ENCODE measurements around the gene CNKSR2.

The CNKSR2 gene

DNA sequence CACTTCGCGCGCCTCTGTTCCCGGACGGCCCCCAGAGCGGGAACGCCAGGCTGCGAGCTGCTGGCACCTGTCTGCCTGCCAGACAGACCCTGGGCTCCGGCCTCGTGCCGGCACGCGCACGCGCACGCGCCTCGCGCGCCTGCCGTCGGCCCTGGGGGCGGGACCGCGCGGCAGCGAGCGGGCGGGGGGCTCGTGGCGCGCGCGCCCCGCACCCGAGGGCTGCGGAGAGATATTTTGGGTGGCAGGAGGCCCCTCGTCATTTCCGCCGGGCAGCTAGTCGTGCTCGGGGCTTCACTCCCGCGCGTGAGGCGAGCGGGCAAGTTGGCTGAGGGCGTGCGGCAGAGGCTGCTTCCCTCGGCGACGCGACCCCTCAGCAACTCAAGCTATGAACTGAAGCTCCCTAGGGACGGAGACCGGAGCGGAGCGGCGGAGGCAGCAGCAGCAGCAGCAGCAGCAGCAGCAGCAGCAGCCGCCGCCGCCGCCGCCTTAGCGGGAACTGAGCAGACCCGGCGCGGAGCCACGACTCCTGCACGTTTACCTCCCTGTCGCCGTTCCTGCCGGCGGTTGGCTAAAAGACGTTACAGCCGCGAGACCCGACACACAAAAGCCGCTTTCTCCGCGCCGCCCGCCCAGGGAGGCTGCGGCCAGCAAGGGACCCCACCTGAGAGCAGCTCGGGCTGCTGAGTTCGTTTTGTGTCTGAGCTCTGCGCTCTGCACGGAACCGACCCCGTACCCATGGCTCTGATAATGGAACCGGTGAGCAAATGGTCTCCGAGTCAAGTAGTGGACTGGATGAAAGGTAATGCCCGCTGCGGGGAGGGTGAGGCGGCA lies at the start of gene CNKSR2:
TSS of gene CNKSR2 (plus strand) at position 256 of the 831 bp plus-strand sequence. CDS start at position 736, 480 bp downstream.
- DNase-seq, result peak; percentile 74

DNA sequence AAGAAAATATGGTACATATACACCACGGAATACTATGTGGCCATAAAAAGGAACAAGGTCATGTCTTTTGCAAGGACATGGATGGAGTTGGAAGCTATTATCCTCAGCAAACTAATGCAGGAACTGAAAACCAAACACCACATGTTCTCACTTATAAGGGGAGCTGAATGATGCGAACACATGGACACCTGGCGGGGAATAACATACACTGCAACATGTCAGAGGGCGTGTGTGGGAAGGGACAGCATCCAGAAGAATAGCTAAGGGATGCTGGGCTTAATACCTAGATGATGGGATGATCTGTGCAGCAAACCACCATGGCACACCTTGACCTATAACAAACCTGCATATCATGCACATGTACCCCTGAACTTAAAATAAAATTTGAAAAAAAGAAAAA lies 19.5 kb upstream of the CNKSR2 start:
- no peak for DNase-seq

DNA sequence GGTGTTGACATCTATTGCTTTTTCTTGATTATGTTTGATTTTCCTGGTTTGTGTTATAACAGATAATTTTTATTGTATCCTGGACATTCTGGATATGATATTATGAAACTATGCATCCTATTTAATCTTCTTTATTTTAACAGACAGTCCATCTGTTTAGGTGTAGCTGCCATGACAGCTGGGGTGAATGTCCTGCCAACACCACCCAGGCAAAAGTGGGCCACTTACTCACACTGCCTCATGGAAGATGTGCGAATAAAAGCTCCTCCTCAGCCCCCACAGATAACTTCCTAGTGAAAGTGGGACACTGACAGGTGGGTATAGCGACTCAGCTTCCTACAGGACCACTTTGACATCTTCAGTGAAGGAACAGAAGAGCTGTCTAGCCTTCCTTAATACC lies 18.4 kb upstream of the CNKSR2 start:
- DNase-seq, result no peak

DNA sequence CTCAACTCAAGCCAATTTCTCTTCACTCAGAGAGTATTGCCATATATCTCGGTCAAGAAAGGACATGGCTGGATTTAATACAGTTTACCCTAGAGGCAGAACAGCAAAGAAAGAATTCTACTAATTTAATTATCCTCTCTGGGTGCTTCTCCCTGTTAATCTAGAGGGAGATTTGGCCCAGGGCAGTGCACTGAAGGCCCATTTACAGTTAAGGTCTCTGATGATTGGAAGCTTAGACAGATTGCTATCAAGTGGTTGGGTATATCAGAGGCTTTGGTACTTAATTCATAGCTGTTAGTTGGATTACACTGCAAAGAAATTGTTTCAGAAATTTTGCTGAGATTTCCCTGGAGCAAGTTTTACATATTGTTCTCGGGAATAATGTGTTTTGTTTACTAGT lies 4.6 kb upstream of the CNKSR2 start:
- DNase-seq, result no peak

DNA sequence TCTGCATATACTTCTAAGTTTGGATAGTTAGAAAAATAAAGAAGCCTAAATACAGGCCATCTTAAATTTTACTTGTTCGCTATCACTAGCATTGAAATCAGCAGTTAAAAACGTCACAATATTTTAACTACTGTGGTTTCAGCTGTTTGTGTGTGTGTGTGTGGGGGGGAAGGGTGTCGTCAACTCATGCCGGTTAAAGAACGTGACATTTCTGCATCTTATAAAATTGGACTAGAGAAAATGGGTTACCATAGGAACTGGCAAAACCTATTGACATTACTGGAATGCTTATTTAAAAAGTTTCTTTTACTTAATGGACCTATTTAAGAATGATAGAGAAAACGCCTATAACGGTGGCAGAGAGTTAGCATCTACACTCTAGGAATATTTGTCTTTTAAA lies 1.2 kb upstream of the CNKSR2 start:
- no peak for DNase-seq

DNA sequence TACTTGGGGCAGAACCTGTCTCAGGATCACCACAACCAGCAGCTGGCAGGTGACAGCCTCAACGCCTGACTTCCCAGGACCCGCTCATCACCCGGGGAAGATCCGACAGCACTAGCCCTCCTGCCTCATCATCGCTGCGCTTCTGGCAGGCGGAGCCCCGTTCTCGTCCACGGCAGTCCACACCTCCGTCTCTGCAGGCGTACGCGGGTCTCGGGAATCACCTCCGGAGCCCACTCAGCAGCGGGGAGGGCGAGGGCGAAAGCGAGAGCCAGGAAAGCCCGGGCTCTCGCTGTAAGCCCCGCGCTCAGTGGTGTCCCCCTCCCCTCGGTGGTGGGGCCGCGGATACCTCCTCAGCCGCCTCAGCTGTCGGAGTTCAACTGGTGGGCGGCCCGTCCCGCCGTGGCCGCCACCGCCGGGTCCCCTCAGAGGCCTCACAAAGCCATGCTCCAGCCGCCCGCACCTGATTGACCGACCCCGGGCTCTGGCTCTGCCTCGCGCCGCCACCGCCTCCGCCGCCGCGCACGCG lies 518 bp upstream of the CNKSR2 start:
- no peak for DNase-seq

DNA sequence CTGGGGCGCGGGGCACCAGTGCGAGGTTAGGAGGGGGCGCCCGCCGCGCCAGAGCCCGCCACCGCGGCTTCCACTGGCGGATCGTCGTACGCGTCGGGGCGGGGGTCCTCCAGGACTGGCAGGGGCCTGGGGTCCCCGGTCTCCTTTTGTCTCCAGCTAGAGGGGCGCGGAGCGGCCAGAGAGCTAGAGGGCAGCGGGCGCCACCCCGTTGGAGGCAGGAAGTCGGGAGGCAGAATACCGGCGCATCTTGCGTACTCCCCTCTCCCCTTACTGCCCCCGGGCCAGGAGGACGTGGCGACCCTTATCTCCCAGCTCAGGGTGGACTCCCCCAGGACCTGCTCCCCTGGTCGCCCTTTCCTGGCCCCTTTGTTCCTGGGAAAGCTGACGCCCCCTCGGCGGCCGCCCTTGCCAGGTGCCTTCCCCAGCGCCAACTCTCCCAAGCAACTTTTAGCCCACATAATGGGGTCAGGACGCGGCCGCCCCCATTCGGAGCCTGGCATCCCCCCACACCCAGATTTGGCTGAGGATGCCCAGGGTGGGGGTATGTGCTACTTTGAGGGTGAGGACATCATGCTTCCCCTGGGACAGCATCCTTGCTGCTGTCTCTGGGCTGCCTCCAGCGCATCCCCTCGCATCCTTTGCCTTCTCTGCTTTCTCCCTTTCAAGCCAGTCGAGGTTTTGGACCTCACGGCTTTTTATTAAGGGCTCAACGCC lies 933 bp downstream of the CNKSR2 start:
- peak; percentile 41 for DNase-seq

DNA sequence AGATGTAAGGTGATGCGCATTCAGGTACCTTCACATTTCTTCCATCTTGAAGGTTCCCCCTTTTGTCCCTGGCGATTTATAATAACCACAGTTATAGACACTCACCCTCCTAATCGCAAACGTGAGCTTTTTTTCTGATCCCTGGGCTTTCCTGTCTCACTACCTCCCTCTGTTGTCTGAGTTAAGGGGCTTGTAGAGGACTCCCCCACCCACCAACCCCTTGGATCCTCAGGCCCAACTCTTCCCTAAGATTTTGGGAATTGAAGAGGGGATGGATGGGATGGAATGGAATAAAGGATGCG lies 1.4 kb downstream of the CNKSR2 start:
- no peak for DNase-seq

DNA sequence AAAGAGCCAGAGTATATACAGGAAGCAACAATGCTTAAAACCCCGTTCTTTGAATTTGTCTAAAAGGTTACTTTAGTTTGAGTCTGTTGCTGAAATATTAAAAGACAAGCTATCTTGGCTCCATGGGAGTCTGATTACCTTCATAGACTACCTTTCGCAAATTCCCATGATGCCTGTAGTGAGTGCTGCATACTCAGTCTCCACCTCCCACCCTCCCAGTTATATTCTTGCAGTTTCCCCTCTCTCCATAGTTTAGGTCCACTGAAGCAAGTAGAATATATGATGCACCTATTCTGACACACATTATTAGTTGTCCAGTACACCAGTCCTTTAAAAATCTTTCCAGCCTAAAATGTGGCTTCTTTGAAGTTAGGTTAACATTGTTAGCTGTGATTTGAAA lies 2.4 kb downstream of the CNKSR2 start:
- DNase-seq, result no peak

DNA sequence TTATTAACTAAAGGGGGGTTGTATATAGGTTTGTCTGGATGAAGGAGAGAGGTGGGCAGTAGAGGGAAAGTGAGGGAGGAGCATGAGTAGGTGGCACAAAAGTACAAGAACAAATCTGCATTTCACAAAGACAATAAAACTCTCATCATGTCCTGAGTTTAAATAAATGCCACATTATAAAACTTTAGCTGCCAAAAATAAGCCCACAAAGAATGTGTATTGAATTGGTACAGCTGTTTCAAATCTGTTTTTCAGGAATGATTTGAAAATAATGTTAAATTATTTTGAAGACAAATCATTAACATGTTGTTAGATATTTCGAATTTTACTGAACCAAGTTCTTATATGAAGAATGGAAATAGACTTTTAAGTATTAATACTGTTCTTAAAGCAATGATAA lies 5.8 kb downstream of the CNKSR2 start:
- no peak for DNase-seq

DNA sequence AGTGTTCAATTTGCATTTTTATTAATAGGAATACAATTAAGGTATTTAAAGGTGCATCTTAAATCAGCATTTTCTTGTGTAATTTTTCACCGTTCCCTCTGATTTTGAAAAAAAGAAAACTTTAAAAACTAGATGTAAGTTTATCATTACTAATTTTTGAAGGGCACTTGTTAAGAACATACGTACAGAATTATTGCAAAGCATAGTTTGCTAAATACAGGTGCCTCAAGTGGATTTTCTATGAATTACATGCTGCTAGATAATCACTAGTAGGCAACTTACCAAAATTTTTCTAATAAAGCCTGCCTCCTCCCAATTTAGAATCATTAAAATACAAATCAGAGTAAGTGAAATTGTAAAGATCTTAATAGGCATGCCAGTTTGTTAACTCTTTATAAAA lies 8.5 kb downstream of the CNKSR2 start:
- DNase-seq, result no peak

DNA sequence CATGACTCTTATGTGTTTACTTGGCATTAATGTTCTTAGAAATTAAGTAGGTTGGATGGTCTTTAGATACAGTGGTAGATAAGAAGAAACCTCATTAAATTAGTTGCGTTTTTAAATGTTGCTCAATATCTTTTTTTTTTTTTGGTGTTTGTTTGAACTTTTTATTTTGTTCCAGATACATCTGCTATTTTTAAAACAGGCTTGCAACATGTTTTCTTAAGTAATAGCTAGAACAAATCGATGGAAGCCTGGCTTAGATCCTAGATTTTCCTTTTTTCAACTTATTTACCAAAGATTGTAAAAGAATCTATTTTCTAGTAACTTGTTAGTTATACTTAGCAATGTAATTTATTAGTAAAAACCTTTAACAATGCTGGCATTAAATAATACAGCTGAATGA lies 9.3 kb downstream of the CNKSR2 start:
- DNase-seq, result no peak

DNA sequence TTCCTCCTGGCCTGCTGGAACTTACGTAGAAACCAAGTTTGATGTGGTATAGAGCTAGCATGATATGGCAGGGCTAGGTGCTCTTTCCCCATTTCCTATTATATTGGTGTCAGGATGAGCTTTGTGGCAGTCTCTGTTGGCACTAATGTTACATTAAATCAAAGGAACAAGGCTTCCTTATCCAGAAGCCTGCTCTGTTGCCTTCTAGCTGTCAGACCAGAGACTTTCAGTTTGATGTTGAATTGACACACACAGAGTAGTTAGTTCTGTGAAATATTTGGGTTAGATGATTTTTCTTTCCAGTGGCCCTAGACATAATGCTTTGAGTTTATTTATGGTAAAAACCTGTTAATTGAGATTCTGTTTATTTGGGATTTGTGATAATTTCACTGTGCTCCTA lies 10.0 kb downstream of the CNKSR2 start:
- DNase-seq, result no peak

DNA sequence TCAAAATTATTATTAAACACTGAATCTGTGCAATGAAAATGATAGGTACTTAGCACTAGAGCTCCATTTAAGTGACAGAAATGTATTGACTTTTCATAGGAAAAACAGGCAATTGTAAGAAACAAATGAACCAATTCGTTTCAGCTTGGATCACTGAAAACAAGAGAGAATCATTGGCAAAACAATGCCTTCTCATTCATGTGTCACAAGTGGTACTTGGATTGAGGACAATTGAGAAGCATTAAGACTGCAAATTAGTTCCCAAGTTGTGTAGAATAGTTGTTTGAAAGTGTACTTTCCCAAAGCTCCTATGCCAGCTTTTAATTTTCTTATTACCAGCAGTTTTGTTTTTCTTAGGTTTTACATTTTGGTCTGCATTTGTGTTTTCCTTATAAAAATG lies 20.6 kb downstream of the CNKSR2 start:
- DNase-seq, result no peak

DNA sequence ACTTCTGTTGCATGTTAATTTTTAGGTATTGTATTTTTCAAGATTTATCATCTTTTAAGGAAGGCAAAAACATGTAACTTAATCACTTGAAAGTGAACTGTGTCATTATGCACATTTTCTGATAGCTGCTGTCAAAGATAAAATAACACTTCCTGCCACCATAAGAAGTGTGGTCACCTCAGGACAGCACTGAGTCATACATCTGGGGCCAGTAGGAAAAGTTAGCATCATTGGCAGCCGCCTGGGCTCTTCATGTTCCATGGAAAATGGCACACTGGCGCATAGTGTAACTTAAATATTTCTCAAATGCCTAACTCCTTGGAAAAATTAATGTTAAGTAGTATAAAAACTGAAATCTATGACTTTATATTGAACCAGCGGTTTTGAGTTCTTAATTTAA lies 24.2 kb downstream of the CNKSR2 start:
- no peak for DNase-seq

DNA sequence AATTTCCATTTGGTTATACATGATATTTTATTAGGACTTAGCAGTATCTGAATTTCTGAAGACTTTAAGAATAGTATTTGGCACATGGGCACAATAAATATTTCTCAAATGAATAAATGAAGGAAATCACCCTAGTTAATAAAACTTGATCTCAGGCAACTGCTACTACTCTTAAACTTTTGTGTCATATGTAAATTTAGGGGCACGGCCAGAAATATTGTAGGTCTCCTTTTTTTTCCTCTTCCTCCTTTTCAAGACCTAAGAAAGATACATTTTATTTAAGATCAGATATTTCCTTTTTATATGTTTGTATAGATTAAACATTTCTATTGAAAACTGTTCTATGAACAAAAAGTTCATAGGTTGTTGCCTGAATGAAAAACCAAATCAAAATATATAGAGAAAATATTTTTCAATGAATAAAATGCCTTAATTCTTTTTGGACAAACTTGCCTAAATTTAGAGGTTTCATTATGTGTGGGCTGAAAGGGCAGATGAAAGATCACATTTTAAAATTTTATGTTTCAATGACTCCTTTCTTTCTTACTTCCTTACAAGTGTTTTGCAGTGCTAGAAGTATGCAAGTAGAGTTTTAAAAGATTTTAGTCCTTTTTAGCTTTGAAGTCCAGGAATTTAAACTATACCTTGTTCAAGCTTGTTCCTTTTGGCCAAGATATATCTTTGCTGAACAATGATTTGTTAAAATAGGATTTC lies 26.3 kb downstream of the CNKSR2 start:
- no peak for DNase-seq

DNA sequence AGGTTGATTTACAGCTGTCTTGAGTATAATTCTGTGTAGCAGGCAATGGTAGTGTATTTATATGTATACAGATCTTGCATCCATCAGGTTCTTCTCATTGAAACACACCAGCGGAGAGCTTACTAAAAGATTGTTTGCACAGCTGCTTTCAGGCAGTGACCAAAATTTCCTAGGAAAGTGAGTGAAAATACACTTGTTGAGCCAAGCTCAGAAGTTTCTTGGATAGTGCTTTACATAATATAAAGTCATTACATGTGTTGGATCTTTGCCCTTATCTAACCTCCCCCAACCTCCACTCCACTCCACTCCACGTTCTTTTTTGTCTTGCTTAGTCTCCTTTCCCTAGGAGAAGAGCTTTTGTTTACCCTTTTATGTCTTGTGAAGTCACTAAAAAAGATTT lies 34.1 kb downstream of the CNKSR2 start:
- DNase-seq, result no peak

DNA sequence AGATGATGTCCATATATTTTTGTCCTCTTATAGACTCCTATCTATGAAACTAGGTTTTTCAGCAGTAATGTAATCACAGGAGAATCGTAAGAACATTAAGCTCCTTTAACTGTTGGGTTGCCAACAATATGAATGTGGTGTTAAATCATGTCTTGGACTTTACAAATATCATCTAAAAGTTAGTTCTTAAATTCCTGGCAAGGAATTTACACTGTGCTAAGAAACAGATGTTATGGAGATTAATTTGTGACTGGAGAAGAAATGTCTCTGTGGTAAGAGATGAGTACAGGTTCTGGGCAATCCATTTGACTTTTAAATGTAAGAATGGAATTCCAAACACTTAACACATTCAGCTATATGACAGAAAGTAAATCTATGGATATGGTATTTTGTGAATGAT lies 34.6 kb downstream of the CNKSR2 start:
- no peak for DNase-seq

DNA sequence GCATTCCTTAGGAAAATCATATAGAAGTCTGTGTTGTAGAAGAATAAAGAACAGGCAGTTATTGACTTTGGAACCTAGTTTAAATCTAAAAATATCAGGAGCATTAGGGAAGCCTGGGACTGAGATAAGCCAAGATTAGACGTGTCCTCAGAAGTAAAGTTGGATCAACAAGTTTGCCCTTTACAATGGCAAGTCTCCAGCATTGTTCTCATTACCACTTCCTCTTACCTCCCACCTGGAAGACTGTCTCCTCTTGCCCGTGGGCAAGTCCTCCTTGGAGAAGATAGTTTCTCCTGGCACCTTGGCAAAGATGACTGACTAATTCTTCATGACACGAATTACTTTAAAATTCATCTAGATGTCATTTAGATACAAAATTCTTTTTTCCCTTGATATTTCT lies 37.8 kb downstream of the CNKSR2 start:
- DNase-seq, result no peak

DNA sequence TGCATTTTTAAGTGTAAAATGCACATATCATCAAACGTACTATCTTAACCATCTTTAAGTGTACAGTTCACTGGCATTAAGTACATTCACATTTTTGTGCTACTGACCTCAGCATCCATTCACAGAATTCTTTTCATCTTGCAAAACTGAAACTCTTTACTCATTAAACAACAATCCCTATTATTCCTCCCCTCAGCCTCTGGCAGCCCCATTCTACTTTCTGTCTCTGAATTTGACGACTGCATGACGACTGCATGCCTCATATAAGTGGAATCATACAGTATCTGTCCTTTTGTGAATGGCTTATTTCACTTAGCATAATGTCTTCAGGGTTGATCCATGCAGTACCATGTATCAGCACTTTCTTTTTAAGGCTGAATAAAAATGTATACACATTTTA lies 38.7 kb downstream of the CNKSR2 start:
- DNase-seq, result no peak

DNA sequence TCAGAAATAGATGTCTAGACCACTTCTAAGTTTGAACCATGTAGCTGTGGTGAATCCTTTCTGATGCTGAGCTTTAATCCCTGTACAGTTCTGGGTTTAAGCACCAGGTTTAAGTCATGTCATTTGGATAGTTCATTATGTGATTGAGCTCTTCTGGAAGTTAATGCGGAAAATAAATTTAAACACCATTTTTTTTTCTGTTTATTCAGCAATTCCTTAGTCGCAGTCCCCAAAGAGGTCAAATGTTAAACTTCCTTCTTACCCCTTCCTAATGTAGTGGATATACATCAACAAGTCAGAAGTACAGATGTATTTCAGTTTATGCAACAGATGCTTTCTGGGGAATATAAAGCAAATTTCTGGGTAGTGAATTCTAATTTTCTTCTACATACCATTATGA lies 52.9 kb downstream of the CNKSR2 start:
- DNase-seq, result no peak

DNA sequence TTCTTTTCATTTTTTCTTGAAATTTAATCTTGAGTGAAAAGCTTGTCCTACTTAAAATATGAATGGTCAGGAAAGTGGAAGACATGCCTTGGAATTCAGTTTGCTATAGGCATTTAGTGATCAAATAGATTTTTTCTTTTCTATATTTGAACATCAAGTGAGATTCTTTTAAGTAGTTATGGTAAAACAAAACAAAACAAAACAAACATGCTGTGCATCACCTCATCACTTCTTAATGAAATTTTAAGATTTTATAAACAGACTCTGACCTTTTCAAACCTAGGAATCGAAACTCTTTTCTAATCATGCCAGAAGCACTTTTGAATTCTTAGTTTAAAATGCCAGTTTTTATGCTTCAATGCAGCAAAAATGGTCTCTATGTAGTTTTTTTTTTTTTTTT lies 62.8 kb downstream of the CNKSR2 start:
- DNase-seq, result no peak

DNA sequence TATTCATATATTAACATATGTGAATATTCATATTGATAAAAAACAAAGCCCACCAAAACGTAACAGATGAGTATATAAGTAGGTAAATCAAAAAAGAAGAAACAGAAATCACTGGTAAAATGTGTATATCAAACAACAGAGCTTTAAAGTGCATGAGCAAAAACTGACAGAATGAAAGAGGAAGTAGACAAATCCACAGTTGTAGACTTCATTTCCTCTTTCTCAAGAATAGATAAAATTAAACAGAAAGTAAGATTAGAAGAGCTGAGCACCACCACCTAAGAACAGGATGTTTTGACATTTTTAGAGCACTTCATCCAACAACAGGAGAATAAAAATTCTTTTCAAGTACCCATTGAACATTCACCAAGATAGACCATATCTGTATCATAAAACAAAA lies 64.6 kb downstream of the CNKSR2 start:
- no peak for DNase-seq

DNA sequence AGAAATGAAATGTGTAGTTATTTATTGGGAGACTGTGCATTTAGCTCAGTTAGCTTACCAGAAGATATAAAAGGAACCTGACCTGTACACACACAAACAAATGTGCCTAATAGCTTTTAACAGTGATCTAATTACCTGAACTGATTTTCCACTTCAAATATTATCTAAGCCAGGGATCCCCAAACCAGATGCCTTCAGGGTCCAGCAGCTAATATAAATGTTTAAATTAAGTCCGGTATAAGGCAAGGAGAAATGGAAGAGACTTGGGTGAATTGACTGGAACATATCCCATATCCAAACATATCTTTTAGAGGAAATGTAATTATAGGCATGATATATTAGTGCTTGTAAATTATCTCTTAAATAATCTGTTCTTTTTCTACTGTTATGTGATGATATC lies 66.7 kb downstream of the CNKSR2 start:
- DNase-seq, result no peak
